Stimulated activated CD8-positive, alpha-beta memory T cell treated with anti-CD3 and anti-CD28 coated beads, Interleukin-2, amount 100 ng/mL, for 1 hour (primary cell): Measurements from ENCODE around the gene FAM120B.

ENCODE experiments used
- DNase-seq, 2 donors: peaks; one replicate each; pipeline ENCODE4 v3.0.0-alpha.2; 2020; ENCODE audit warnings: low read depth in 2 of 2

FAM120B gene

DNA sequence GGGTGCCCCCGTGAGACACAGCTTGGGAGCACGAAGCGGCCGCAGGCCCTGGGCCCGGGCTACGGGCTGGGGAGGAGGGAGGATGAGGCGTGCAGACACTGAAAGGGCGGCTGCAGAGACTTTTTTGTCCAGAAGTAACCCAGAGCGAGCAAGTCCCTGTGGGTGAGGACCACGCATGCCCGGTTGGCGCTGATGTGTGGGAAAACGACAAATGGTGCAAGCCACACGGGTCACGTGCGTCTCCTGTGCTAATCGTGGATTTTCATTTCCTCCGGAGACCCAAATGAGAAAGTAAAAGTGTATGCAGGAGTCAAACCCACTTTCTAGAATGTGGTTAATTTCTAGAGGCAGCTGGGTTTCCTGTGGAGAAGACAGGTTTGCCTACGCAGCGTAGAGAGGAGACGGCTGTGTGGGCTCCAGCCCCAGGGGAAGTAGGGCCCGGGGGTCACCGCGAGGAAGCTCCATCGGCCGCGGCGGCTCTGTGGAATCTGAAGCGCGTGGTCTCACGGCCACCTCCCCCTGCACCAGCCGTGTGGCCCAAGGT lies 34.7 kb upstream of the FAM120B start:
- peak; percentile 31 to 58 for DNase-seq

GRCh38 chr6:170272341-170273065 lies 34.1 kb upstream of the FAM120B start:
- DNase-seq = no peak

DNA sequence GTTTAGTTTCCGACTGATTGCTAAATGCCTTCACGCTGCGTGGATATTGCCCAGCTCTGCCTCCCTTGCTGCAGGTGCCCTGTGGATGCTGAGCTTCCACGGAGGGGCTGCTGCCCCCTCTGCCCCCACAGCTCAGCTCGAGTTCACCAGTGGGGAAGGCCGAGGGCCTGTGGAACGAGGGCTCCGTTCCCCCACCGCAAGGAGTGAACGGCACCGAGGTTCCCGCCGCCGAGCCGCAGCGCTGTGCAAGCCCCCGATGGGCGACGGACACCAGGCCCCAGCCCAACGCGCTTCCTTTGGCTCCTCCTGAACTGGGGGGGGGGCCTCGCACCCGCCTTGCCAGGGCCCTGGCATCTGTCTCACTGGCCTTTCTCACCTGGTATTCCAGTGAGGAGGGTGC lies 33.4 kb upstream of the FAM120B start:
- no peak for DNase-seq

DNA sequence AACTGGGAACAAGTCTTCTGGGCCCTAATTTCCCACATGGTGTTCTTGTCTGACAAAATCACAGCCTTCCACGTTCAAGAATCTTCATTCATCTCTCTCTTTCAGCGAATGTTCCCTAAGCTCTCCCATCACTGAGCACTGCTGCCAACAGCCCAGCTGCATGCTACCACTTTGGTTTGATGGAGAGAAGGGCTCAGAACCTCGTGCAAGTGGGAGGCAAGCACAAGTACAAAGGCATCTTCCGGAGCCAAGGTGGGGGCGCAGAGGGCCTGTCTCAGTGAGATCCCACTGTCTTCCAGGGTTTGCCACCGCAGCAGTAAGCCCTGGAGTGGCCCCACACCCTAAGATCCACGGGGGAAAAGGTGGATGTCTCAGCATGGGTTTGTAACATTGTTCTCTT lies 32.9 kb upstream of the FAM120B start:
- DNase-seq = no peak

DNA sequence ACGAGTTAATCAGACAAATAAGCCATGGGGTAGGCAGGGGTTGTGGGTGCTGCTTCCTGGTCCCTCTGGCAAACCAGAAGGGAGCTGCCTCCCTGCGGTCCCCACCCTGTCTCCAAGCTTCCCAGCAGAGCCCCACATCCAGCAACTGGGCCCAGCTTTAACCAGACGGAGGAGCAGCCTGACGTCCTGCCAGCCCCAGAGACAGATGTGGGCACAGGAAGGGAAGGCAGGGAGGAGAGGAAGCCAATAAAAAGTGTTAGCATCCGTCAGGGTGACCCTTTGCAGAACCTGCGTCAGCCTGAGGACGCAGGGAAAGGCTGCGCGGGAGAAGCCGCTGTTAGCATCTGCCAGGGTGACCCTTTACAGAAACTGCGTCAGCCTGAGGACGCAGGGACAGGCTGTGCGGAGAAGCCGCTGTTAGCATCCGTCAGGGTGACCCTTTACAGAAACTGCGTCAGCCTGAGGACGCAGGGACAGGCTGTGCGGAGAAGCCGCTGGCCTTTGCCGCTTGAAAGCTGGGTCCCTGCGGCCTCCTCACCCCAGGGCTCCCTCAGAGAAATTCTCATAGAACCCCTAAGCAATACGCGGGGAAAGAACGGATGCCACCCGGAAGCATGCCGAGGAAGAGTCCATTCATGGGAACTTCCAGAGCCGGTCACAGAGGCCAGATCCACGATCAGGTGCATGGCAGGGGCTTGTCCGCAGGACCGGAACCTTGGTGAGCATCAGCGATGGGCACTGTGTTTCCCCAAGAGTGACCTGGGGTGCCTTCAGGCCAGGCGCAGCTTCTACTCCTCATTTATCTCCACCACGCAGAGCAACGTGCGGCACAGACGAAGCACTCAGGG lies 31.6 kb upstream of the FAM120B start:
- no peak for DNase-seq

- DNase-seq = no peak
Measured at GRCh38 chr6:170276369-170277057, 30.0 kb upstream of the FAM120B start.

DNA sequence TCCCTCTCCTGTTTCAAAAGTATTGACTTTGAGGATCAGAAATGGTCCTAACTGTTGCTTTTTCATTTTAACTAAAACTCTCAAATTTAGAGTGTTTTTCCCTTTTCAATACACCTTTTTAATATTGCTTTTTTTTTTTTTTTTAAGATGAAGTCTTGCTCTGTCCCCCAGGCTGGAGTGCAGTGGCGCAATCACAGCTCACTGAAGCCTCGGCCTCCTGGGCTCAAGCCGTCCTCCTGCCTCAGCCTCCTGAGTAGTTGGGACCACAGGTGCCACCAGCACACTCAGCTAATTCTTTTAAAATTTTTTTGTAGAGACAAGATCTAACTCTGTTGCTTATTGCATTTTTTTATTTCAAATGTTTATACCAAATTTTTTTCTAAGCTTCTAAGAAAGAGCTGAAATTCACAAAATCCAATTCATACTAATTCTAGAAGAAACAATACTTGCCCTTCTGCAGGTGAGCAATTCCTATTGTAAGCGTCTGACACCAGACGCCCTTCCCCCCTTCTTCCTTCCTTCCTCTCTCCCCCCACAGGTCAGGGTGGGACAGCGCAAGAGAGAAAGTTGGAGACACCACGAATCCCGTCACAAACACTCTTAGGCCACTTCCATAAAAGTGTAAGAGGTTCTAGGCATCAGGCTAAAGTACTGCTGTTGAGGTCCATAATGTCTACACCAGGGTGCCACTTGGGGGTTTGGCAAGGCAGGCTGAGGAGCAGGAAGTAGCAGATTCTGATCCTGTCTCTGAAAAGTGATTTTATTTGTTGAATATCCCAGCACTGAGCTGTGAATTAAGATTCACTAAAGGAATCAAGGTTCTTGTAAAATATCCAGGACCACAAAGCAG lies 28.4 kb upstream of the FAM120B start:
- DNase-seq = no peak

GRCh38 chr6:170278743-170279094 lies 27.8 kb upstream of the FAM120B start:
- DNase-seq = no peak

GRCh38 chr6:170279426-170279825 lies 27.1 kb upstream of the FAM120B start:
- no peak for DNase-seq

DNA sequence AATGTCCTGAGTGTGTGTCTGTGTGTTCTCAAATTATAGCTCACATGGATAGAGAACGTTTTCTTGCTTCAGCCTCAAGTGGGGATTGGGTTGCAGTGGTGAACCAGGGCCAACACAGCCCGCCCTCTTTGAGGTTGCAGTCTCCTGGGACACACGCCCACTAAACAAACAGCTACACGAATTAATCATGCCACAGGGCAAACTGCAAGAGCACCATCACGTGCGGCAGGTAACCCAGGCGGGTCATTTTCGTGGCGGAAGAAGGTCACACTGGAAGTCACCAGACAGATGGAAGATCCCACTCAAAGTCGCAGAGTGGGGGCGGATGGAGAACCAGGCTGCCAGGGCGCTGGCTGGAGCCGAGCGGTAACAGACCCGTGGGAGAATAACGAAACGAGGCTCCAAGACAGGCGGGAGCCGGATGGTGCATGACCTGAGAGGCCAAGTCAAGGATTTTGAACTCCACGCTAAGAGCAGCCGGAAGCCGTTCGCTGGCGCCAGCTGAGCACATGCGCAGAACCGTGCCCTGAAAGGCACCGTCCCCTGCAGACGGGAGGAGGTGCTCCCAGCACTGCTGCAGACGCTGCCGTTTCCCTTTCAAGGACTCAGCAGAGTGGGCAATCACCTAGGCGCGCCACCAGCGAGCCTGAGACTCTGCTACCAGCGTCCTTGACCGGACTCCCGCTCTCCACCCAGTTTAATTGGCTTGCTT lies 26.4 kb upstream of the FAM120B start:
- DNase-seq = no peak

GRCh38 chr6:170280689-170281045 lies 25.9 kb upstream of the FAM120B start:
- no peak for DNase-seq

DNA sequence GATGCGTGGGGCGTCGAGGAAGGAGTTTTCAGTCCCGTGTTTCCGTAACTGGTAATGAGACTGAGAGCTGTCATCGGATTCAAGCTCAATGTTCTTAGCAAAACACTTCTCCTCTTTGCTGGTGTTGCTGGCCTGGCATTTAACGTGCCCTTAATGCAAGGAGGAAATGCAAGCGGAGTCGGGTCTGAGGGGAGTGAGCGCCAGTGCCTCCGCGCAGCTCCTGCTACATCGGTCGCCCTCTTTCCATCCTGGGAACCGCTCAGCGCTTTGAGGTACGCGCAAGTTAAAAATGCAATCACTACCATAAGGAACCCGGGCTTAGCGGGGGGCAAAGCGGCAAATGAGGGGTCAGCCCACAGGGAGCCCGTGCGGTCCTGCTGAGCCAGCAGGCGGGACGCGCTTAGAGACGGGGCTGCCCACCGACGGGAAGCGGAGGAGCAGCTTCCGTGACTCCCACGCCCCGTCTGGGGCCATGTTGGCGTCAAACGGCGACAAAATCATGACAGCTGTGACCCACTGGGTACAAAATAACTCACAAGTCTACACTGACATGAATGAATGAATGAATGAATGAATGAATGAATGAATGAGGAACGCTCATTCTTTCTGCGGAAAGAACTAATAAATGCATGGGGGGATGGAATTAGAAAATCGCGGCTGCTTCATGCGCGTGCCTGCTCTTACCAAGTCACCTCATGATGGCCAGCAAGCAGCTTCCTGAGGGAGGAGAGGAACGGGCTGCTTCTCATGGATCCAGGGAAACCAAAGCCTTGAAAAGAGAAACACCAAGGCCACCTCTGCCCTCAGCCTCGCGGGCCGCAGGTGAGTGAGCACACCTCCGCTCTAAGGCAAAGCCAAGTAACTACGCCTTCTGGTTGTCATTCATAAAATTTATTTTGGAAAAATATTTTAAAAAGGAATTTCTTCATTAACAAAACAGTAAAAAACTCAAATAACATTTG lies 24.9 kb upstream of the FAM120B start:
- no peak for DNase-seq

DNA sequence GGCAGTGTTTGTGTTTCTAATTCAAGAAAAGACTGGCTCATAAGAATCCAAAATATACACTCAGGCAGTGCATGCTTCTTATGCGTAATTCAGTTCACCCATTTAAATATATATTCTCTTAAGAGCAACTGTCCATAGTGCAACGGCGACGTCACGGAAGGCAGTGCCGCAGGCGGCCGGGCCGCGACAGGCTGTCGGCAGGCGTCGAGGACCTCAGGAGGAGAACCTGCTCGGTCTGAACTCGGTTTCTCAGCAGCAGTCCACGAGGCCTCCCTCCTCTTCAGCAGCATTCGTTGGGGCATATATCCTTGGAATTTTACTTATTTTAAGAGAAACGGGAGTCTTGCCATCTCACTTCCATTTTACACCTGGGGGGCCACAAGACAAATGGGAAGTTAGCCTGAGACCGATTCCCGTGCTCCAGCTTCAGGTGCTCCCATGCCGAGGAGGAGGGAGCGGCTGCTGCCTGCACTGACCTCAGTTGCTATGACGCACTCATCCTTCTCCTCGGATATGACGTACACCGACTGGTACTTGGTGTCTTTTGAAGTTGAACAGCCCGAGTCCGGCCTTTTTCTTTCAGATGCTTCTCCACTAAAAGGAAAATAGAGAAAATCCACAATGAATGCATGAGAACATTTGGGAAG lies 23.9 kb upstream of the FAM120B start:
- no peak for DNase-seq

GRCh38 chr6:170283212-170284081 lies 23.1 kb upstream of the FAM120B start:
- DNase-seq = no peak

DNA sequence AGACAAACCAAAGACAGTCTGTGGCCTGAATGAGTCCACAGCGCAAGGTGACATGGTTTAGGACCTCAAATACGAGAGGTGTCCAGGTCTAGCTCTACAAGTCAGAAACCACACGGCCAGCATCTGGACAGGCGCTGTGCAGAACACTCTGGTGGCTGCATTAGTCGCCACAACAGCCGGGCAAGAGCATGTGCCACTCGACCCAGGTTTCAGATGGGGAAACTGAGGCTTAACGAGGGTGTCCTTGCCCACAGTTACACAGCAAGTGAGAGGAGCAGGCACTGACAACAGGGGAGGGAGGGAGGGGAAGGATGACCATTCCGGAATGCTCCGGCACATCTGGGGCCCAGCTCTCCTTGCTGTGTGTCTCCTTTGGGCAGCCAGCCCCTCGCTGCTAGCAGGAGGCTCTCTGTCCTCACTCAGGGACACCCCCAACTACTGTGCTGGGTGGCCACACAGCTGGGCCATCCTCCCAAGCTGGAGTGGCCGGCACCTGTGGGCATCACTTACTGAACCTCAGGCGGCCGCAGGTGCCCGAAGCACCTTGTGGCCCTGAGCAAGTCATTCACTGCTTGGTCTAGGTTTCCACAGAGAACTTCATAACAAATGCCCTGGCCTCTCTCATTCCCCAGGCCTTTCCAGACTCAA lies 22.3 kb upstream of the FAM120B start:
- DNase-seq = no peak

- DNase-seq = no peak
Measured at GRCh38 chr6:170284866-170285469, 21.6 kb upstream of the FAM120B start.

DNA sequence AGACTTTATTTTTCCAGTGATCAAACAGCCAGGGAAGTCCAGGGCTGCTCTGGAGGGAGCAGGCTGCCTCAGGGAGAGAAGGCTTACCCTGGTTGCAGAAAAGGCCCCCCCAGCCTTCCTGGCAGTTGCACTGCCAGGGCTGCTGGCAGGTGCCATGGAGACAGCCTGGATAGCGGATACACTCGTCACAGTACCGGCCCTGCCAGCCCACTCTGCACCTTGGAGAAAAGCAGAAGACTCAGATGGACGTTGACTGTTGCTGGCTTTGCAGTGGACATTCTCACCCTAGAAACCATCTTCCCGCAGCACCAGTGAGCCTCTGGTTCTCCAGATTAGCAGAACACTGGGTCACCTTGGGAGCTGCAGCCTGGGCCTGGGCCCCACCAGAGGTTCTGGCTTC lies 21.1 kb upstream of the FAM120B start:
- DNase-seq = no peak
